Measurements from ENCODE around the gene KCTD5. TPM values are rescaled to one million over a fixed set of nuclear protein-coding genes. Genes with fewer than 3 reads are reported as not detected.

The KCTD5 gene
- total RNA-seq, 1 donor from 2014 or later: 21.6 TPM

DNA sequence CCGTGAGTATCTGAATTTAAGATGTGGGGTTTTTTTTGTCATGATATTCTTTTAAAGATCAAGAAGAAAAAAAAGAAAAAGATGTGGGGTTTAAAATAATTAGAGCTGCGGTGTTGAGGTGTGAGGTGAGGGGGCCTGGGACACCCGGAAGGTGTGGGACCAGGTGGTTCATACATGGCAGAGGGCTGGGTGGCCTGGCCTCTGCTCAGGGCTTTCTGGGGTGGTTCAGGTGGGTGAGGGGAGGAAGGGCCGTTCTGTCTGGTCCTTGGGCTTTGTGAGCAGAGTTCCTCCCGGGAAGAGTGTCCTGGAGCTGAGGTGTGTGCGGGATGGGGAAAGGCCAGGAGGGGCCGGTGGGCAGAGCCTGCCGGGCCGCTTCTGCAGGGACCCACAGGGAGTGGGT lies 32.7 kb downstream of the KCTD5 start:
- H3K4me3 Mint-ChIP-seq: peak overlapping the region; percentile 28

GRCh38 chr16:2715519-2715918 lies 33.2 kb downstream of the KCTD5 start:
- H3K9me3 ChIP-seq (ENCODE audit: low read depth): no peaks in the 10 kb centered on the region
- no peaks in the 10 kb centered on the region for H3K4me1 ChIP-seq
- Mint-ChIP-seq H3K9me3 (no peaks in the 10 kb centered on the region), H3K27ac (no peak overlapping the region), H3K27me3 (ENCODE audit: insufficient read depth, low read depth) (peaks cover 11% of the 10 kb centered on the region), H3K4me1 (peaks cover 2% of the 10 kb centered on the region), H3K4me3 (no peak overlapping the region), H3K36me3 (no peaks in the 10 kb centered on the region)
- H3K9ac ChIP-seq: no peak overlapping the region
- H3F3A ChIP-seq (ENCODE audit: low read depth): peaks cover 12% of the 10 kb centered on the region
- H3K36me3 ChIP-seq: no peaks in the 10 kb centered on the region
- H3K4me2 ChIP-seq: peak overlapping the region; percentile 69
- H2AFZ ChIP-seq (replicated peaks): no peak overlapping the region
- TF ChIP-seq CTCF (IDR thresholded peaks at IDR 0.05) (no peak), EZH2 (IDR thresholded peaks at IDR 0.05) (no peak), EZH2phosphoT487 (IDR thresholded peaks at IDR 0.05) (no peak)
- H4K20me1 ChIP-seq (ENCODE audit: low read depth): peaks cover 27% of the 10 kb centered on the region
- no peak overlapping the region for H3K27ac ChIP-seq
- DNase-seq (ENCODE audit: low spot score): peak; percentile 78
- no peak overlapping the region for H3K4me3 ChIP-seq
- peaks cover 15% of the 10 kb centered on the region for H3K27me3 ChIP-seq
- no peaks in the 10 kb centered on the region for H3K79me2 ChIP-seq (ENCODE audit: low read depth)

More for the DNA sequence above, 32.7 kb downstream of the KCTD5 start:
- Histone ChIP-seq H3K4me3 (no peak overlapping the region), H3K27me3 (peaks cover 15% of the 10 kb centered on the region), H3K9me3 (ENCODE audit: low read depth) (no peaks in the 10 kb centered on the region), H3K79me2 (ENCODE audit: low read depth) (no peaks in the 10 kb centered on the region), H2AFZ (replicated peaks) (no peak overlapping the region), H3K4me1 (no peaks in the 10 kb centered on the region), H3K4me2 (peak overlapping the region; percentile 69), H3F3A (ENCODE audit: low read depth) (peaks cover 8% of the 10 kb centered on the region), H4K20me1 (ENCODE audit: low read depth) (peaks cover 27% of the 10 kb centered on the region), H3K27ac (no peak overlapping the region), H3K9ac (no peak overlapping the region), H3K36me3 (no peaks in the 10 kb centered on the region)
- Mint-ChIP-seq H3K27ac (no peak overlapping the region), H3K27me3 (ENCODE audit: insufficient read depth, low read depth) (peaks cover 11% of the 10 kb centered on the region), H3K36me3 (no peaks in the 10 kb centered on the region), H3K9me3 (no peaks in the 10 kb centered on the region), H3K4me1 (peaks cover 2% of the 10 kb centered on the region)
- DNase-seq (ENCODE audit: low spot score): no peak
- TF ChIP-seq CTCF (IDR thresholded peaks at IDR 0.05): no peak
- TF ChIP-seq EZH2phosphoT487 (IDR thresholded peaks at IDR 0.05): no peak

DNA sequence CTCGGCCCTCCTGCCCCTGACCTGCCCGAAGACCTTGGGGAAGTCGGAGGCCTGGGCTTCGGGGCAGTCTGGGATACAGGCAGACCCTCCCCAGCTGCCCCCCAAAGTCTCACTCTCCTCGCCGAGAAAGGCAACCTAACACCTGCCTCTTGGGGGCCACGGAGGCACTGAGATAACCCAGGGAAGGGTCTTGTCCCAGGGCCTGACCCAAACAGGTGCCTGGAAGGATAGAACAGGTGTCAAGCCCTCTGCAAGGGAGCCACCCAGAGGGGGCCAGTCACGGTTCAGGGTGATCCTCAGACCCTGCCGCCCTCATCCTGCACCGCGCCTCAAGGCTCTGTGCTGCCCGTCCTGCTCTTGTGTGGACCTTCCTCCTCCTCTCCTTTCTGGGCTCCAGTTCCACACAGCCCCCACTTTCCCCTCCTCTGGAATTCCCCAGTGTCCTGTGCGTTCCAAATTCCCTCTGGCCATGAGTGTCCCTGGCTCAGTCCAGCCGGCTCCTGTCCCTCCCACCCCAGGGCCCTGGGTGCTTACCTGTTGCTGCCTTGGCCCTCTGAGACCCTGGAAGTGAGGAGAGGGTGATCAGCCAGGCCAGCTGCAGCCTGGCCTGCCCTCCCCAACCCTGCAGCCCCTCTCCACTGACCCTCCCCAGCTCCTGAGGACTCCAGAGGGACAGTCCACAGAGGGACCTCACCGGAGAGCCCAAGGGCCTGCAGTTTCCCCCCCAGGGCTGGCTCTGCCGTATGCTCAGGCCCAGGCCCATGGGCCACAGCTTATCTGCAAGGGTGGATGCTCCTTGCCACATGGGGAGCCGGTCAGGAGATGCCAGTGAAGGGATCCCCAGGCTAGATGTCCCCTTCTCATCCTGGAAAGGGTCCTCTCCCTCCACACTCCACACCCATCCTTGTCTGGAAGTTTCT lies 33.9 kb downstream of the KCTD5 start:
- Histone ChIP-seq H3K9me3 (ENCODE audit: low read depth) (no peaks in the 10 kb centered on the region), H3K36me3 (no peaks in the 10 kb centered on the region), H3K27me3 (peaks cover 15% of the 10 kb centered on the region), H3K4me2 (peak overlapping the region; percentile 69), H3F3A (ENCODE audit: low read depth) (peaks cover 17% of the 10 kb centered on the region), H3K4me3 (no peak overlapping the region), H3K27ac (no peak overlapping the region), H3K79me2 (ENCODE audit: low read depth) (no peaks in the 10 kb centered on the region), H3K9ac (no peak overlapping the region), H2AFZ (replicated peaks) (no peak overlapping the region), H4K20me1 (ENCODE audit: low read depth) (peaks cover 27% of the 10 kb centered on the region), H3K4me1 (no peaks in the 10 kb centered on the region)
- Mint-ChIP-seq H3K4me1 (peaks cover 2% of the 10 kb centered on the region), H3K4me3 (no peak overlapping the region), H3K9me3 (no peaks in the 10 kb centered on the region), H3K36me3 (no peaks in the 10 kb centered on the region), H3K27me3 (ENCODE audit: insufficient read depth, low read depth) (peaks cover 11% of the 10 kb centered on the region), H3K27ac (no peak overlapping the region)
- no peak for DNase-seq (ENCODE audit: low spot score)
- no peak for TF ChIP-seq CTCF (IDR thresholded peaks at IDR 0.05)
- no peak for TF ChIP-seq EZH2phosphoT487 (IDR thresholded peaks at IDR 0.05)
- TF ChIP-seq EZH2 (IDR thresholded peaks at IDR 0.05): no peak

Measured in neural progenitor cell (in vitro differentiated cells).